Uterine smooth muscle cell (primary cell): Measurements from ENCODE around the gene GSTT4. TPM values are rescaled to one million over a fixed set of nuclear protein-coding genes. Genes with fewer than 3 reads are reported as not detected.

ENCODE experiments used
- total RNA-seq: library from RNA; depleted of rRNA; stranded (reverse); fragments of >200 nt; gene quantifications from 2 replicates; pipeline ENCODE4 v1.2.3, GENCODE V29; 2014

The GSTT4 gene
- total RNA-seq = not detected in 2 replicates

GRCh38 chr22:24005201-24005600 is at the start of gene GSTT4:
Gene GSTT4 (minus strand): TSS chr22:24005453. CDS start chr22:24005356, 97 bp downstream.

GRCh38 chr22:23979557-23980240 is 25.6 kb downstream of the GSTT4 start, which contains the start of gene GSTT2:
Gene GSTT2 (plus strand): TSS chr22:23980134.

DNA sequence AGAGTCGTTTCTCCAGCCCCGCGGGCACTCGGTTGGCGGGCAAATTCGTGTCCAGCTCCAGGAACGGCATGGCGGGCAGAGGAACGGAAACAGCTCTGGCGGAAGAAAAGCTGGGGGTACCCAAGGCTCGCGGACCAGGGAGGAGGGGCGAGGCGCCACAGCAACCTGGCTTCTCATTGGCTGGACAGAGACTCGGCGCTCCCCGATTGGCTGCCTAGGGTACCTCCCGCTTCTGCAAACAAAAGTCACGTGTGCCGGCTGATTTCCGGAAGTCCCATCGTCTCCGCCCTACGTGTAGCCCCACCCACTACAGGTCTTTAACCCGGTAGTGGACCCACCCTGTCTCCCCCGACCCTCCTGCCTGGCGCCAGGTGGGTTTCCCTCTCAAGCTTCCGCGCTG is 30.9 kb downstream of the GSTT4 start, which contains the start of gene DDT:
Gene DDT, minus strand, starts transcription at position 97 of the 400 bp plus-strand sequence. Its CDS starts 27 bp downstream, at position 70.

DNA sequence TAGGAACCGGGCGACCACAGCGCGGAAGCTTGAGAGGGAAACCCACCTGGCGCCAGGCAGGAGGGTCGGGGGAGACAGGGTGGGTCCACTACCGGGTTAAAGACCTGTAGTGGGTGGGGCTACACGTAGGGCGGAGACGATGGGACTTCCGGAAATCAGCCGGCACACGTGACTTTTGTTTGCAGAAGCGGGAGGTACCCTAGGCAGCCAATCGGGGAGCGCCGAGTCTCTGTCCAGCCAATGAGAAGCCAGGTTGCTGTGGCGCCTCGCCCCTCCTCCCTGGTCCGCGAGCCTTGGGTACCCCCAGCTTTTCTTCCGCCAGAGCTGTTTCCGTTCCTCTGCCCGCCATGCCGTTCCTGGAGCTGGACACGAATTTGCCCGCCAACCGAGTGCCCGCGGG is 38.7 kb downstream of the GSTT4 start, which contains the start of gene DDTL:
Gene DDTL, plus strand, starts transcription at position 321 of the 400 bp plus-strand sequence. Its CDS starts 27 bp downstream, at position 348.

DNA sequence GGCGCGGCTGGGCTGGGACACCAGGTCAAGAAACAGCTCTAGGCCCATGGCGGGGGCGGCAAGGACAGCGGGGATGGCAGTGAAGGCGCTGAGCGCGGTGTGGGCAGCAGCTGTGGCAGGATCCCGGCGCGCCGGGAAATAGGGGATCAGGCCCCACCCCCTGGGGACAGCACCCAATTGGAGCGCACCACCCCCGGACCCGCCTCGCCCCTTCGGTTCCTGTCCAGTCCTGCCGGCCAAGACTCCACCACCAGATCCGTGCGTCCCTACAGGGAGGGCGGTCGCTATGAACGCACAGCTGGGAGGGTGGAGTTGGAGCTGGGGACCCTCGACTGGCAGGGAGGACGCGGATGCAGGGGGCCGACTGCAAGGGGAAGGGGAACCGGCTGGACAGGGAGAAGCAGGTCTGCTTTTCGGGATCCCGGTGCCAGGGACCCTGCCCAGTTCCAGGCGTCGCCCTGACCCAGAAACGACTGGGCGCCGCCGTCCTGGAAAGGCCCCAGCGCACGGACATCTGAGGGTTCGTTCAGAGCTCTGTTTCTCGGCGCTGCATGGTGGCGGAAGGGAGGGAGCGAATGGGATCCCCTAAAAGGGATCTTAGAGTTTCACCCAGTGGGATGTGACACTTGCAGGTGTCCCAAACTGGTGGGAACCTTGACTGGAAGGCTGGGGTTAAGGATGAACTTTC is 44.0 kb downstream of the GSTT4 start, which contains the start of gene GSTT2B:
Gene GSTT2B, minus strand, starts transcription at position 112 of the 688 bp plus-strand sequence. Its CDS starts 64 bp downstream, at position 48.

Other genes starting within 250 kb of the GSTT4 start
- 0.37 and 0.77 TPM in 2 replicates for gene C22orf15, start 242.5 kb downstream of the GSTT4 start, total RNA-seq
- gene CHCHD10, start 237.5 kb downstream of the GSTT4 start, total RNA-seq = 0.33 and 1.00 TPM in 2 replicates
- 3.8 and 14.2 TPM in 2 replicates for gene MMP11, start 232.6 kb downstream of the GSTT4 start, total RNA-seq
- gene SMARCB1, start 218.5 kb downstream of the GSTT4 start, total RNA-seq = 25.5 and 25.7 TPM in 2 replicates
- 0.44 and 2.0 TPM in 2 replicates for gene DERL3, start 166.4 kb downstream of the GSTT4 start, total RNA-seq
- gene SLC2A11, start 147.6 kb downstream of the GSTT4 start, total RNA-seq = 6.8 and 17.0 TPM in 2 replicates
- 164 and 308 TPM in 2 replicates for gene MIF, start 111.1 kb downstream of the GSTT4 start, total RNA-seq
- 4.5 and 8.1 TPM in 2 replicates for gene GSTT2B, start 44.3 kb downstream of the GSTT4 start, total RNA-seq
- 0.44 and 0.87 TPM in 2 replicates for gene DDTL, start 38.6 kb downstream of the GSTT4 start, total RNA-seq
- gene DDT, start 31.0 kb downstream of the GSTT4 start, total RNA-seq = 79.0 and 103 TPM in 2 replicates
- gene GSTT2, start 25.3 kb downstream of the GSTT4 start, total RNA-seq = 1.00 and 1.1 TPM in 2 replicates
- 41.6 and 43.7 TPM in 2 replicates for gene CABIN1, start 5.9 kb upstream of the GSTT4 start, total RNA-seq
- 1.9 and 8.6 TPM in 2 replicates for gene SUSD2, start 176.0 kb upstream of the GSTT4 start, total RNA-seq
- gene GGT5, start 239.6 kb upstream of the GSTT4 start, total RNA-seq = 1.2 and 1.9 TPM in 2 replicates